Astrocyte (in vitro differentiated cells and primary cell): ENCODE data around the gene YAF2. TPM values are rescaled to one million over a fixed set of nuclear protein-coding genes. Genes with fewer than 3 reads are reported as not detected.

Source experiments
- DNase-seq: peaks from one replicate; pipeline ENCODE4 v3.0.0-alpha.2; 2010; ENCODE audit warnings: low read depth
- FAIRE-seq: peaks from 2 replicates; lab custom pipeline; 2011; peaks lifted over from hg19 to GRCh38; lab: Jason Lieb, UNC
- H2AFZ ChIP-seq: 2 replicates; pipeline ENCODE4 v1.6.0; 2012; ENCODE audit warnings: low read depth, low read length, inconsistent platforms
- H3K27ac ChIP-seq: 2 replicates; pipeline ENCODE4 v1.5.1; 2011; ENCODE audit warnings: low read depth, low read length, inconsistent platforms
- H3K27me3 ChIP-seq: 2 replicates; pipeline ENCODE4 v1.6.0; 2011; ENCODE audit warnings: low read length, inconsistent platforms; ENCODE audit not compliant: insufficient read depth
- H3K36me3 ChIP-seq: 2 replicates; pipeline ENCODE4 v1.5.1; 2011; ENCODE audit warnings: low read length, inconsistent platforms; ENCODE audit not compliant: insufficient read depth
- H3K4me1 ChIP-seq: 2 replicates; pipeline ENCODE4 v1.5.1; 2011; ENCODE audit warnings: low read length, inconsistent platforms; ENCODE audit not compliant: insufficient read depth
- H3K4me2 ChIP-seq: 2 replicates; pipeline ENCODE4 v1.6.0; 2012; ENCODE audit warnings: low read length, inconsistent platforms
- H3K4me3 ChIP-seq: 2 replicates; pipeline ENCODE4 v1.5.1; 2011; ENCODE audit warnings: low read depth, mild to moderate bottlenecking, low read length, inconsistent platforms; ENCODE audit not compliant: insufficient read depth
- H3K79me2 ChIP-seq: 2 replicates; pipeline ENCODE4 v1.6.0; 2012; ENCODE audit warnings: mild to moderate bottlenecking, low read length, inconsistent platforms; ENCODE audit not compliant: insufficient read depth
- H3K9ac ChIP-seq: 2 replicates; pipeline ENCODE4 v1.6.0; 2012; ENCODE audit warnings: mild to moderate bottlenecking, low read length, inconsistent platforms
- H3K9me3 ChIP-seq: 2 replicates; pipeline ENCODE4 v1.5.1; 2012; ENCODE audit warnings: low read depth, mild to moderate bottlenecking, low read length, inconsistent platforms; ENCODE audit not compliant: insufficient read depth
- H4K20me1 ChIP-seq: 2 replicates; pipeline ENCODE4 v1.6.0; 2012; ENCODE audit warnings: low read length, inconsistent platforms; ENCODE audit not compliant: insufficient read depth
- H3K27ac Mint-ChIP-seq: one replicate; pipeline ENCODE4 v1.8.0; 2021; ENCODE audit warnings: mild to moderate bottlenecking, mixed read lengths; ENCODE audit not compliant: unreplicated experiment
- H3K27me3 Mint-ChIP-seq: one replicate; pipeline ENCODE4 v1.8.0; 2021; ENCODE audit warnings: low read depth, mixed read lengths; ENCODE audit not compliant: unreplicated experiment
- H3K36me3 Mint-ChIP-seq: one replicate; pipeline ENCODE4 v1.8.0; 2021; ENCODE audit warnings: low read depth, mixed read lengths; ENCODE audit not compliant: unreplicated experiment
- H3K4me1 Mint-ChIP-seq: one replicate; pipeline ENCODE4 v1.8.0; 2021; ENCODE audit warnings: low read depth, mixed read lengths; ENCODE audit not compliant: unreplicated experiment
- H3K4me3 Mint-ChIP-seq: one replicate; pipeline ENCODE4 v1.8.0; 2021; ENCODE audit warnings: mild to moderate bottlenecking, moderate library complexity, mixed read lengths; ENCODE audit not compliant: unreplicated experiment
- H3K9me3 Mint-ChIP-seq: one replicate; pipeline ENCODE4 v1.8.0; 2021; ENCODE audit warnings: mild to moderate bottlenecking, mixed read lengths; ENCODE audit not compliant: unreplicated experiment
- EZH2 ChIP-seq: IDR thresholded peaks from 2 replicates; pipeline ENCODE4 v1.6.1; 2012; ENCODE audit warnings: mild to moderate bottlenecking, low read length, inconsistent platforms; ENCODE audit not compliant: insufficient read depth
- total RNA-seq: library from RNA; stranded (reverse); gene quantifications from 2 replicates; pipeline ENCODE4 v1.2.1, GENCODE V29; 2021
- TF ChIP-seq, protein P1 (sequence below): IDR thresholded peaks from 2 replicates; pipeline ENCODE4 v1.5.1; 2011; ENCODE audit warnings: low read depth, mild to moderate bottlenecking, inconsistent platforms, low read length, moderate library complexity; ENCODE audit not compliant: insufficient read depth

The YAF2 gene
- total RNA-seq, 1 donor from 2014 or later: 28.6 TPM

- no peak overlapping the region for H3K4me3 ChIP-seq
- no peak overlapping the region for H3K9ac ChIP-seq
- DNase-seq (no peak), FAIRE-seq (no peak)
- no peaks in the 10 kb centered on the region for H3K79me2 ChIP-seq
- no peak overlapping the region for H3K27ac Mint-ChIP-seq
- H3K4me3 Mint-ChIP-seq: no peak overlapping the region
- no peak overlapping the region for H2AFZ ChIP-seq
- no peaks in the 10 kb centered on the region for H3K9me3 ChIP-seq
- H3K27me3 Mint-ChIP-seq: no peaks in the 10 kb centered on the region
- H4K20me1 ChIP-seq: no peaks in the 10 kb centered on the region
- TF ChIP-seq EZH2: no peak
- TF ChIP-seq, protein P1, sequence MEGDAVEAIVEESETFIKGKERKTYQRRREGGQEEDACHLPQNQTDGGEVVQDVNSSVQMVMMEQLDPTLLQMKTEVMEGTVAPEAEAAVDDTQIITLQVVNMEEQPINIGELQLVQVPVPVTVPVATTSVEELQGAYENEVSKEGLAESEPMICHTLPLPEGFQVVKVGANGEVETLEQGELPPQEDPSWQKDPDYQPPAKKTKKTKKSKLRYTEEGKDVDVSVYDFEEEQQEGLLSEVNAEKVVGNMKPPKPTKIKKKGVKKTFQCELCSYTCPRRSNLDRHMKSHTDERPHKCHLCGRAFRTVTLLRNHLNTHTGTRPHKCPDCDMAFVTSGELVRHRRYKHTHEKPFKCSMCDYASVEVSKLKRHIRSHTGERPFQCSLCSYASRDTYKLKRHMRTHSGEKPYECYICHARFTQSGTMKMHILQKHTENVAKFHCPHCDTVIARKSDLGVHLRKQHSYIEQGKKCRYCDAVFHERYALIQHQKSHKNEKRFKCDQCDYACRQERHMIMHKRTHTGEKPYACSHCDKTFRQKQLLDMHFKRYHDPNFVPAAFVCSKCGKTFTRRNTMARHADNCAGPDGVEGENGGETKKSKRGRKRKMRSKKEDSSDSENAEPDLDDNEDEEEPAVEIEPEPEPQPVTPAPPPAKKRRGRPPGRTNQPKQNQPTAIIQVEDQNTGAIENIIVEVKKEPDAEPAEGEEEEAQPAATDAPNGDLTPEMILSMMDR: no peak
- H3K27ac ChIP-seq: no peak overlapping the region
- no peaks in the 10 kb centered on the region for H3K36me3 Mint-ChIP-seq
- H3K4me1 Mint-ChIP-seq: no peaks in the 10 kb centered on the region
- no peaks in the 10 kb centered on the region for H3K36me3 ChIP-seq
- no peak overlapping the region for H3K4me2 ChIP-seq
- H3K9me3 Mint-ChIP-seq: no peaks in the 10 kb centered on the region
- H3K27me3 ChIP-seq: peaks cover 4% of the 10 kb centered on the region
- no peaks in the 10 kb centered on the region for H3K4me1 ChIP-seq
These were observed 47.4 kb upstream of the YAF2 start for GRCh38 chr12:42285431-42285830.

- no peak for FAIRE-seq
- H3K27ac Mint-ChIP-seq: no peak overlapping the region
- TF ChIP-seq, protein P1: no peak
- TF ChIP-seq EZH2: no peak
These were observed 46.8 kb upstream of the YAF2 start for GRCh38 chr12:42284876-42285275.

DNA sequence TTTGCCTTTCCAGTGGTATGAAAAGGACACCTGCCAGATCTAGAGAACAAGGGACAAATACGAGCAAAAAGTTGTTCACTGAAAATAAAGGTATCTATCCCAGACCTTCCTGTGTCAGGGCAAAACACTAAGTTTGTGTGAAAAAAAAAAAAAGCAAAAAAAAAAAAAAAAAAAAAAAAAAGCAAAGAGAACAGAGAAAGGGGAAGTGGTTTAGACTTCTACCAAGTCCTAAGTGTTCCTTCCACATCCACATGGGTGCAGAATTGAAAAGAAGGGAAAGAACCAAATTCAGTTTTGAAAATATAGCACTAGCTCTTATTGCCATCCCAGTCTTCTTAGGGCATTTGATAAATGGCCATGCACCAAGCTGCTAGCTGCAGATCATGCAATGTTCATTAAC lies 46.1 kb upstream of the YAF2 start:
- H3K9me3 Mint-ChIP-seq: no peaks in the 10 kb centered on the region

More at GRCh38 chr12:42284876-42285275, 46.8 kb upstream of the YAF2 start:
- H3K36me3 Mint-ChIP-seq: no peaks in the 10 kb centered on the region
- peak; percentile 0 for DNase-seq
- no peaks in the 10 kb centered on the region for H3K4me1 Mint-ChIP-seq
- Histone ChIP-seq H3K4me2 (no peak overlapping the region), H3K4me1 (no peaks in the 10 kb centered on the region), H2AFZ (no peak overlapping the region), H3K9me3 (no peaks in the 10 kb centered on the region), H3K27ac (no peak overlapping the region), H3K27me3 (peaks cover 4% of the 10 kb centered on the region), H4K20me1 (no peaks in the 10 kb centered on the region), H3K9ac (no peak overlapping the region), H3K36me3 (no peaks in the 10 kb centered on the region), H3K79me2 (no peaks in the 10 kb centered on the region), H3K4me3 (no peak overlapping the region)
- no peaks in the 10 kb centered on the region for H3K9me3 Mint-ChIP-seq
- H3K4me3 Mint-ChIP-seq: no peak overlapping the region
- peaks cover 4% of the 10 kb centered on the region for H3K27me3 Mint-ChIP-seq

More for the DNA sequence above, 46.1 kb upstream of the YAF2 start:
- Mint-ChIP-seq H3K27me3 (peaks cover 4% of the 10 kb centered on the region), H3K27ac (no peak overlapping the region), H3K36me3 (no peaks in the 10 kb centered on the region), H3K4me3 (no peak overlapping the region), H3K4me1 (no peaks in the 10 kb centered on the region)
- Histone ChIP-seq H3K9ac (no peak overlapping the region), H4K20me1 (no peaks in the 10 kb centered on the region), H3K27ac (no peak overlapping the region), H2AFZ (no peak overlapping the region), H3K27me3 (peaks cover 4% of the 10 kb centered on the region), H3K4me3 (no peak overlapping the region), H3K79me2 (no peaks in the 10 kb centered on the region), H3K9me3 (no peaks in the 10 kb centered on the region), H3K36me3 (no peaks in the 10 kb centered on the region), H3K4me1 (no peaks in the 10 kb centered on the region), H3K4me2 (no peak overlapping the region)
- TF ChIP-seq, protein P1: no peak
- no peak for TF ChIP-seq EZH2
- FAIRE-seq (no peak), DNase-seq (no peak)
